HG03135 (cell line): ENCODE results near the gene TTC7B.

Experiments
- ATAC-seq: cut with Tn5 transposase; IDR thresholded peaks from one replicate; pipeline ENCODE4 v1.9.1; 2021; ENCODE audit warnings: mild to moderate bottlenecking, moderate library complexity; ENCODE audit not compliant: unreplicated experiment

The TTC7B gene

GRCh38 chr14:90743826-90744225 is 72.4 kb downstream of the TTC7B start:
- no peak for ATAC-seq

- no peak for ATAC-seq
Observed at GRCh38 chr14:90743425-90743824, 72.8 kb downstream of the TTC7B start.

GRCh38 chr14:90742729-90743128 is 73.5 kb downstream of the TTC7B start:
- no peak for ATAC-seq

GRCh38 chr14:90742252-90742651 is 74.0 kb downstream of the TTC7B start:
- ATAC-seq = no peak

GRCh38 chr14:90741682-90741946 is 74.6 kb downstream of the TTC7B start:
- no peak for ATAC-seq

GRCh38 chr14:90740946-90741681 is 75.1 kb downstream of the TTC7B start:
- no peak for ATAC-seq

- no peak for ATAC-seq
Observed at GRCh38 chr14:90740081-90740480, 76.1 kb downstream of the TTC7B start.

- no peak for ATAC-seq
Observed at GRCh38 chr14:90739318-90740068, 76.7 kb downstream of the TTC7B start.

- no peak for ATAC-seq
Observed at GRCh38 chr14:90733139-90733808, 83.0 kb downstream of the TTC7B start.

- no peak for ATAC-seq
Observed at GRCh38 chr14:90732718-90733117, 83.5 kb downstream of the TTC7B start.

GRCh38 chr14:90732139-90732538 is 84.1 kb downstream of the TTC7B start:
- ATAC-seq = no peak

GRCh38 chr14:90731487-90731886 is 84.7 kb downstream of the TTC7B start:
- no peak for ATAC-seq

- ATAC-seq = no peak
Observed at GRCh38 chr14:90730206-90730766, 85.9 kb downstream of the TTC7B start.

GRCh38 chr14:90728951-90729350 is 87.3 kb downstream of the TTC7B start:
- ATAC-seq = no peak

GRCh38 chr14:90727082-90727481 is 89.1 kb downstream of the TTC7B start:
- ATAC-seq = no peak

GRCh38 chr14:90726656-90727055 is 89.6 kb downstream of the TTC7B start:
- no peak for ATAC-seq

- no peak for ATAC-seq
Observed at GRCh38 chr14:90724866-90725265, 91.4 kb downstream of the TTC7B start.

- no peak for ATAC-seq
Observed at GRCh38 chr14:90722590-90722989, 93.6 kb downstream of the TTC7B start.

GRCh38 chr14:90721619-90722305 is 94.5 kb downstream of the TTC7B start:
- ATAC-seq = no peak

- no peak for ATAC-seq
Observed at GRCh38 chr14:90720832-90721231, 95.4 kb downstream of the TTC7B start.

GRCh38 chr14:90720336-90720735 is 95.9 kb downstream of the TTC7B start:
- no peak for ATAC-seq
